GM15510 (cell line): Measurements from ENCODE around the gene FDXR.

Experiments used
- POLR2A ChIP-seq: IDR thresholded peaks from 3 replicates; pipeline ENCODE4 v1.6.1; 2011; ENCODE audit warnings: borderline replicate concordance; ENCODE audit not compliant: insufficient read length; ENCODE audit errors: extremely low read depth

Gene FDXR

GRCh38 chr17:74840989-74841666, 31.7 kb downstream of the FDXR start:
- TF ChIP-seq POLR2A, result no peak

- no peak for TF ChIP-seq POLR2A
These were observed 32.6 kb downstream of the FDXR start for GRCh38 chr17:74839990-74840852.

DNA sequence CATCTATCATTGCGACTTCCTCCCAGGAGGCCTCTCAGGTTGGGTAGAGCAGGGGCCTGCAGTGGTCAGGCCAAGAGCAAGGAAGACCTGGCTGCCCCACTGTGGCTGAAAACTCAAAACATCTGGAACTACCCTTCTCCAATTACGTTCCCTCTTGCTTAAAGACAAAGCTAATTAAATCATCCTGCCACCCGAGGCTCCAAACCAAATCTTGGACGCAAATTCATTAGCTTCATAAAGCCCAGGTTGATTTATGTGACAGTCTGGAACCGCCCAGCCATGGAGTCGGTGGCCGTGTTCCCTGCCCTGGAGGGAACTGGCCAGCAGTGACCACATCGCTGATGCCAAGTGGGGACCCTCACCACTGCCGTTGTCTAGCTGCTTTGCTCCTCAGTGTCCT, 34.5 kb downstream of the FDXR start:
- no peak for TF ChIP-seq POLR2A

GRCh38 chr17:74836691-74837467, 35.9 kb downstream of the FDXR start:
- no peak for TF ChIP-seq POLR2A

GRCh38 chr17:74836191-74836590, 36.6 kb downstream of the FDXR start:
- no peak for TF ChIP-seq POLR2A

DNA sequence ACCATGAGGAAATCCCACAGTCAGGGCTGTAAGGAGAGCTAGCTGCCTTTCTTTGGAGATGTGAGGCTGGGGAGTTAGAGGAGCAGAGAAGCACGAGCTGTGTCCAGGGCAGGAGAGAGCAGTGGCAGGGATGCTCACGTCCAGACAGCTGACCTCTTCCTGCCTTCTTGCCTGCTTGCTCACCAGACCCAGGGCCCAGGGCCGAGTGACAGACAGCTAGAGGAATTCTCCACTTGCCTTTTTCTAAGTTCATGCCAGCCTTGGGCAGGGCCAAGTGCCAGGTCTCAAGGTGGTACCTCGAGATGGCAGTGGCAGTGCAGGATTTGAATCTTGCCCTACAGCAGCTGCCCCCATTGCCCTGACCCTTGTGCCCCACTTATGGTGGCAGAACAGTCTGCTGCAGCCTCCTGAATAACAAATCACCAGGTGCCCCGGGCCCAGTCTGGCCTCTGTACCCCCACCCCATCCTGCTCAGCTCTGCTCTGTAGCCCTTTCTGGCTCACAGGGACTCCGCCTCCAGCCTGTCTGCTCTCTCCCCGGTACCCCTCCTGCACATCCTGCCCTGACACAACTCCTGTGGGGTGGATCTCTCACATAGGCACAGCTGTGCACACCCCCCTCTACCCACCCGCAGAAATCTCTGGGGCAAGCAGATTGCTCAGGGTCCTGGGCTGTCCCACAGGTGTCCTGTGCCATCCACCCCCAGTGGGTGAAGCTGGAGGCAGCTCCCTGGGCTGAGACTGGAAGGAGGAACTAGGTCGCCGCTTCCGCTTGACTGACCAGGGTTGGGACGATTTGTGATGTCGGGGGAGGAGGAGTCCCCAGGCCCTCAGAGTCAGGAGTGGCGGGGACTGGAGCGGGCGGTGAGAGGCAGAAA, 39.1 kb downstream of the FDXR start:
- no peak for TF ChIP-seq POLR2A

- no peak for TF ChIP-seq POLR2A
These were observed 40.4 kb downstream of the FDXR start for GRCh38 chr17:74832421-74832820.

GRCh38 chr17:74831444-74832146, 41.2 kb downstream of the FDXR start:
- no peak for TF ChIP-seq POLR2A

- no peak for TF ChIP-seq POLR2A
These were observed 41.9 kb downstream of the FDXR start for GRCh38 chr17:74830861-74831260.

GRCh38 chr17:74827800-74828199, 45.0 kb downstream of the FDXR start:
- no peak for TF ChIP-seq POLR2A

DNA sequence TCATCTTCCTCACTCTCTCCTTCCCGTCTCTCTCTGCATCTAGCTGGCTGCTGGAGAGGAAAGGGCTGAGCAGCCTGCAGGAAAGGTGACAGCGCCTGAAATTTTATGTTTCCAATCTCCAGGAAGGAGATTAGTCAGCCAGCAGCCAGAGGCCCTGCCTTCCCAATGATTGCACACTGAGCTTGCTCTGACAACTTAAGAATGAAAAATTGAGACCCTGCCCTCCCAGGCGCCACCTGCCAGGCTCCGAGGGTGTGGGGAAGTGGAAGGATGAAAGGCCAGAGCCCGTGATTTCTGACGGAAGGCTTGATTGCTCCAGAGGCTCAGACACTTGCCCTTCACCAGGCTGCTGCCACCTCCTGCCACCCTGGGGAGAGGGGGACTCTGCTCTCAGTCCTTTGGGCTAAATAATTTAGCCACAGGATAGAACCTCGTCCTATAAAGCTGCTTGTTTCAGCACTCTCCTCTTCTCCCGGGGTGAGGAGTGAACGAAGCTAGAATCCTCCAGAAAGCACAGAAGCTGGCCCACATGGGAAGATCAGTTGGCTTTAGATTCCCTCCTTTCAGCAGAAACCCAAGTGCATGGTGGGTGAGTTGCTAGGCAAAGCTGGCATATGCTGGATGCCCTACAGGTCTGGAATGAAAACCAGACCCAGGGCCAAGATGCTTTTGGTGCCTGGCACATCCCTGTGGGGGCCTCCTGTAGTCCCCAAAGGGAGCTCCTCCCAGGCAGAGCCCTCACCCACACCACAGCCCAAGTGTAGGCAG, 46.7 kb downstream of the FDXR start:
- no peak for TF ChIP-seq POLR2A

DNA sequence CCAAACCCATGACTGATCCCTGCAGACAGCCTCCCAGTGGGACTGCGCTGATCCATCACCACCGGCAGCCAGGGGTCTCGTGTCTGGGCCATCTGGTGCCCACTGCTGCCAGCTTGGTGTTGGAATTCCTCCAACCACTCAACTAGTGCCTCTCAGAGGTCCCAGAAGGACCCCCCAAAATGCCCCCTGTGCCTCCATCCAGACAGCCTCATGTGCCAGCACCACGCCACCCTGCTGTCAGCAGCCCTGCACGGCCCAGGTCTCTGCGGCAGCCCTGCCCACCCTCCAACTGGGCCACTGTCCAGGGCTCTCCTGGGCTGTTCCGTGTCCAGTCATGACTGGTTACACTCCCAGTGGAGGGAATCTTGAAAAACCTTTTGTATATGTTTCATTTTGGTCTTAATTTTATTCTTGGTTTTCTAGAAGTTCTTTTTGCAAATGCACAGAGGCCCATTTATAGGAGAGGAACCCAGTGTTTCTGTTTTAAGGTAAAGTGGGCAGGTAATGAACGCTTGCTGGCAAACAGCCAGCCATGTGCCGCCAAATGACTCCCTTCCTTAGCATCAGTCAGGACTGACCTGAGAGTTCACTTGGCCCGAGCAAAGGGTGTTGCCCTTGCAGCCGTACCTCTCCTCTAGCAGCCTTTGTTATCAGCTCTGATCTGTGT, 47.7 kb downstream of the FDXR start:
- no peak for TF ChIP-seq POLR2A
